K562 (cell line): ENCODE data around the gene LAMTOR5. TPM values are rescaled to one million over a fixed set of nuclear protein-coding genes. Genes with fewer than 3 reads are reported as not detected.

Experiments used
- ADNP ChIP-seq: fragments of 200-800 bp; sonication (Bioruptor generic); IDR thresholded peaks from 2 replicates; pipeline ENCODE4 v1.6.1; 2016; ENCODE audit warnings: missing genetic modification characterization, missing compliant biosample characterization
- BDP1 ChIP-seq: IDR thresholded peaks from 3 replicates; pipeline ENCODE4 v1.6.1; 2011; ENCODE audit not compliant: insufficient read length, insufficient read depth
- CBFA2T2 ChIP-seq: fragments of 450-650 bp; conservative IDR thresholded peaks from 2 replicates; pipeline ENCODE4 v1.6.1; 2017; ENCODE audit warnings: mild to moderate bottlenecking
- CHCHD3 ChIP-seq: fragments of 250-450 bp; sonication (Bioruptor Pico); IDR thresholded peaks from 2 replicates; pipeline ENCODE4 v2.1.2; 2022; ENCODE audit warnings: mild to moderate bottlenecking
- CREB1 ChIP-seq, 2 experiments: sonication (generic) in 1 of 2; formaldehyde crosslinking in 1 of 2; IDR thresholded peaks; 2 replicates each; pipeline versions ENCODE4 v1.6.1 to v1.8.0; 2012 to 2022; ENCODE audit warnings: inconsistent platforms in 1 of 2, mild to moderate bottlenecking in 1 of 2, missing genetic modification reagents in 1 of 2, moderate library complexity in 1 of 2
- CXXC5 ChIP-seq: fragments of 250-450 bp; sonication (Bioruptor Pico); IDR thresholded peaks from 2 replicates; pipeline ENCODE4 v1.8.0; 2022; ENCODE audit warnings: inconsistent platforms, mild to moderate bottlenecking, moderate library complexity
- DMBX1 ChIP-seq: fragments of 250-450 bp; sonication (Bioruptor Pico); IDR thresholded peaks from 2 replicates; pipeline ENCODE4 v1.8.0; 2022; ENCODE audit warnings: inconsistent platforms, mild to moderate bottlenecking, moderate library complexity, borderline replicate concordance
- DPF2 ChIP-seq: fragments of 450-650 bp; IDR thresholded peaks from 2 replicates; pipeline ENCODE4 v1.6.1; 2016
- ESRRA ChIP-seq: fragments of 450-650 bp; IDR thresholded peaks from 2 replicates; pipeline ENCODE4 v1.6.1; 2014; ENCODE audit warnings: low read depth, mild to moderate bottlenecking, moderate library complexity, borderline replicate concordance
- FIP1L1 ChIP-seq: fragments of 200-400 bp; formaldehyde crosslinking; IDR thresholded peaks from 2 replicates; pipeline ENCODE4 v1.6.1; 2018; ENCODE audit warnings: mild to moderate bottlenecking, low read depth, low read length; ENCODE audit not compliant: poor library complexity, severe bottlenecking
- GMEB1 ChIP-seq: fragments of 250-450 bp; sonication (Bioruptor Pico); IDR thresholded peaks from 2 replicates; pipeline ENCODE4 v1.4.0; 2020; ENCODE audit warnings: mild to moderate bottlenecking
- GTF2A2 ChIP-seq: IDR thresholded peaks from 2 replicates; pipeline ENCODE4 v1.6.1; 2016; ENCODE audit warnings: mild to moderate bottlenecking, missing genetic modification characterization, missing compliant biosample characterization
- HES1 ChIP-seq: fragments of 450-650 bp; IDR thresholded peaks from 2 replicates; pipeline ENCODE4 v1.6.1; 2016; ENCODE audit warnings: low read depth, mild to moderate bottlenecking, moderate library complexity
- HNRNPUL1 ChIP-seq: fragments of 200-400 bp; formaldehyde crosslinking; IDR thresholded peaks from 2 replicates; pipeline ENCODE4 v1.6.1; 2017; ENCODE audit warnings: low read length
- NFXL1 ChIP-seq: fragments of 450-650 bp; formaldehyde crosslinking; IDR thresholded peaks from 2 replicates; pipeline ENCODE4 v1.4.0; 2021; ENCODE audit warnings: mild to moderate bottlenecking
- RFX5 ChIP-seq: IDR thresholded peaks from 2 replicates; pipeline ENCODE4 v1.6.1; 2011; ENCODE audit warnings: low read depth, mild to moderate bottlenecking, improper control_type of control experiment, low read length
- RNF2 ChIP-seq: sonication (generic); IDR thresholded peaks from 2 replicates; pipeline ENCODE4 v1.6.1; 2016
- SP1 ChIP-seq: sonication (generic); formaldehyde crosslinking; IDR thresholded peaks from 2 replicates; pipeline ENCODE4 v1.8.1; 2022; ENCODE audit warnings: mild to moderate bottlenecking, missing genetic modification reagents
- THRAP3 ChIP-seq: fragments of 450-650 bp; IDR thresholded peaks from 2 replicates; pipeline ENCODE4 v1.6.1; 2016; ENCODE audit warnings: mild to moderate bottlenecking, inconsistent platforms, borderline replicate concordance
- ZBTB5 ChIP-seq: fragments of 450-650 bp; IDR thresholded peaks from 2 replicates; pipeline ENCODE4 v1.6.1; 2017; ENCODE audit warnings: antibody characterized with exemption
- ZNF146 ChIP-seq: IDR thresholded peaks from one replicate; pipeline ENCODE4 v1.6.1; 2018; ENCODE audit warnings: missing compliant biosample characterization; ENCODE audit not compliant: unreplicated experiment
- ZNF324 ChIP-seq: fragments of 250-450 bp; sonication (Bioruptor Pico); IDR thresholded peaks from 2 replicates; pipeline ENCODE4 v1.4.0; 2020; ENCODE audit warnings: mild to moderate bottlenecking
- ZNF347 ChIP-seq: fragments of 450-650 bp; formaldehyde crosslinking; IDR thresholded peaks from 2 replicates; pipeline ENCODE4 v1.4.0; 2020; ENCODE audit warnings: low read depth, mild to moderate bottlenecking, moderate library complexity
- ZNF717 ChIP-seq: fragments of 250-450 bp; sonication (Bioruptor Pico); IDR thresholded peaks from 2 replicates; pipeline ENCODE4 v1.5.0; 2021
- ZNF740 ChIP-seq, 3 experiments: fragments of 200-800 bp in 1 of 3; sonication (Bioruptor generic) in 1 of 3; sonication (generic) in 1 of 3; formaldehyde crosslinking in 1 of 3; IDR thresholded peaks; 2 replicates each; pipeline versions ENCODE4 v1.6.1 to v1.8.0; 2016 to 2022; ENCODE audit warnings: mild to moderate bottlenecking in 2 of 3, missing compliant biosample characterization in 2 of 3, missing genetic modification characterization in 2 of 3, missing genetic modification reagents in 1 of 3
- polyA plus RNA-seq, 8 experiments: library from polyadenylated mRNA; depleted of rRNA in 4 of 8; stranded (reverse) in 5 of 8; unstranded in 3 of 8; fragments of >200 nt; fragmentation: Nextera tagmentation in 2 of 8; fragmentation: Illumina TruSeq in 1 of 8; extraction: Ambion mirVana in 2 of 8; extraction: Trizol in 1 of 8; gene quantifications; 2 replicates each; pipeline versions ENCODE4 v1.2.1 to v1.2.3, GENCODE V29; 2011 to 2014; ENCODE audit warnings: inconsistent platforms in 1 of 8, missing spikeins in 1 of 8
- total RNA-seq, 7 experiments: library from RNA; depleted of rRNA in 6 of 7; stranded (reverse); fragments of >200 nt in 6 of 7; fragmentation: Illumina TruSeq in 2 of 7; extraction: Trizol in 2 of 7; gene quantifications; 2 replicates each; pipeline versions ENCODE4 v1.2.1 to v1.2.3, GENCODE V29; 2011 to 2021; ENCODE audit warnings: low replicate concordance in 1 of 7

LAMTOR5 gene
- total and polyA plus RNA-seq, 9 of the 15 experiments (the other 6 are each of a cell fraction or from before 2014, with no cell fraction given), result 118 to 712 (median 241) TPM

GRCh38 chr1:110438893-110439292, 31.4 kb upstream of the LAMTOR5 start (continued):
- no peak for TF ChIP-seq ZNF740 (CRISPR knock-in tag; IDR thresholded peaks at IDR 0.05)
- TF ChIP-seq ZNF740 (tag; IDR thresholded peaks at IDR 0.05), result no peak
- TF ChIP-seq CXXC5, result peak; percentile 59
- TF ChIP-seq HES1, result peak; percentile 96
- TF ChIP-seq ESRRA, result peak; percentile 37; the same call in 1 of the 2 replicates
- no peak for TF ChIP-seq ZNF717
- TF ChIP-seq THRAP3, result no peak
- TF ChIP-seq ADNP (tag), result no peak
- no peak for TF ChIP-seq ZNF324
- TF ChIP-seq CHCHD3 (CRISPR knock-in tag), result no peak
- no peak for TF ChIP-seq GMEB1 (CRISPR knock-in tag)
- no peak for TF ChIP-seq ZNF146 (CRISPR knock-in tag)
- TF ChIP-seq GTF2A2 (tag), result no peak
- TF ChIP-seq NFXL1 (CRISPR knock-in tag), result no peak
- TF ChIP-seq CBFA2T2, result peak; percentile 86
- TF ChIP-seq SP1 (CRISPR knock-in tag), result no peak
- TF ChIP-seq FIP1L1, result no peak
- TF ChIP-seq DMBX1 (CRISPR knock-in tag), result no peak; the same call in 1 of the 2 replicates
- TF ChIP-seq HNRNPUL1, result no peak
- no peak; the same call in 1 of the 2 replicates for TF ChIP-seq CREB1 (IDR thresholded peaks at IDR 0.05)
- no peak for TF ChIP-seq CREB1 (CRISPR knock-in tag; IDR thresholded peaks at IDR 0.05)
- TF ChIP-seq DPF2, result peak; percentile 78
- TF ChIP-seq ZNF347 (CRISPR knock-in tag), result no peak
- TF ChIP-seq BDP1, result no peak
- no peak for TF ChIP-seq RNF2
- TF ChIP-seq ZBTB5, result no peak
- no peak for TF ChIP-seq RFX5
